Prostate gland (tissue), 2 donors: ENCODE results near the gene CUTA. TPM values are rescaled to one million over a fixed set of nuclear protein-coding genes. Genes with fewer than 3 reads are reported as not detected.

Experiments
- DNase-seq: peaks from one replicate; pipeline ENCODE4 v3.0.0-alpha.2; 2019; ENCODE audit warnings: low spot score
- H3K27ac ChIP-seq, 2 donors: fragments of 200-600 bp; sonication (generic); 2 replicates each; pipeline ENCODE4 v1.5.1; 2017 to 2019
- H3K27me3 ChIP-seq: fragments of 200-600 bp; sonication (generic); replicated peaks from 2 replicates; pipeline ENCODE4 v1.5.1; 2019; ENCODE audit not compliant: insufficient read depth
- H3K36me3 ChIP-seq, 2 donors: fragments of 200-600 bp; sonication (generic); 1 replicate in 1 of 2; 2 replicates in 1 of 2; pipeline versions ENCODE4 v1.5.1 to v1.8.1; 2017 to 2019
- H3K4me1 ChIP-seq: fragments of 200-600 bp; sonication (generic); replicated peaks from 2 replicates; pipeline ENCODE4 v1.5.1; 2019
- H3K4me3 ChIP-seq, 2 donors: fragments of 200-600 bp; sonication (generic); 2 replicates each; pipeline ENCODE4 v1.5.1; 2017 to 2019
- H3K9me3 ChIP-seq: fragments of 200-600 bp; sonication (generic); 2 replicates; pipeline ENCODE4 v1.5.1; 2017
- POLR2A ChIP-seq: fragments of 450-650 bp; IDR thresholded peaks from one replicate; pipeline ENCODE4 v1.6.1; 2016; ENCODE audit warnings: antibody characterized with exemption, mild to moderate bottlenecking
- POLR2AphosphoS5 ChIP-seq: sonication (generic); formaldehyde crosslinking; IDR thresholded peaks from one replicate; pipeline ENCODE4 v1.6.1; 2017; ENCODE audit warnings: antibody characterized with exemption
- WGBS: methylation state at CpG from one replicate; pipeline ENCODE4 v1.1.5; 2018; 5-methylcytosine and 5-hydroxymethylcytosine counted together
- intact Hi-C: fragments of 100-400 bp; cut with DNase I; formaldehyde crosslinking; loops from one replicate; pipeline ENCODE4 v1.14.2; 2022
- total RNA-seq, 2 donors: library from RNA; depleted of rRNA; stranded (reverse); fragments of >200 nt; gene quantifications; one replicate each; pipeline ENCODE4 v1.1.0, GENCODE V29; 2016
- TF ChIP-seq, protein P1 (sequence below), 4 experiments: fragments of 200-600 bp in 2 of 4; fragments of 450-650 bp in 2 of 4; sonication (generic) in 2 of 4; IDR thresholded peaks; 1 replicate in 3 of 4; 2 replicates in 1 of 4; pipeline ENCODE4 v1.5.1; 2016 to 2019; ENCODE audit warnings: antibody characterized with exemption in 4 of 4, mild to moderate bottlenecking in 2 of 4, moderate library complexity in 2 of 4

Gene CUTA
- total RNA-seq, 2 donors from 2014 or later = 189 to 260 TPM

DNA sequence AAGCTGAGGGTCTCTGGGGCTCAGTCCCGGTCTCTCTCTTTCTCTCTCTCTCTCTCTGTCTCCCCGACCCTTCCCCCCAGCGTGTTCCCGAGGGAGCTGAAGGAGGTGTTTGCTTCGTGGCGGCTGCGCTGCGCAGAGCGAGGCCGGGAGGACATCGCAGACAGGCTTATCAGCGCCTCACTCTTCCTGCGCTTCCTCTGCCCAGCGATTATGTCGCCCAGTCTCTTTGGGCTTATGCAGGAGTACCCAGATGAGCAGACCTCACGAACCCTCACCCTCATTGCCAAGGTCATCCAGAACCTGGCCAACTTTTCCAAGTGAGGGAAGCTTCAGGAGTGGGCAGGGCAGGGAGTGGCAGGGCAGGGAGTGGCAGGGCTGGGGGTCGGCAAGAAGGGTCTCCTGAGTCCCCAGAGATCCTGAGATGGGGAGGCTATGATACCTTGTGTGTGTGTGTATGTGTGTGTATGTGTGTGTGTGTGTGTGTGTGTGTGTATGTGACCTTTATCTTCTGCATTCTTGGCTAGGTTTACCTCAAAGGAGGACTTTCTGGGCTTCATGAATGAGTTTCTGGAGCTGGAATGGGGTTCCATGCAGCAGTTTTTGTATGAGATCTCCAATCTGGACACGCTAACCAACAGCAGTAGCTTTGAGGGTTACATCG lies 22.9 kb upstream of the CUTA start:
- H3K9me3 ChIP-seq = no peaks in the 10 kb centered on the region
- TF ChIP-seq, protein P1, sequence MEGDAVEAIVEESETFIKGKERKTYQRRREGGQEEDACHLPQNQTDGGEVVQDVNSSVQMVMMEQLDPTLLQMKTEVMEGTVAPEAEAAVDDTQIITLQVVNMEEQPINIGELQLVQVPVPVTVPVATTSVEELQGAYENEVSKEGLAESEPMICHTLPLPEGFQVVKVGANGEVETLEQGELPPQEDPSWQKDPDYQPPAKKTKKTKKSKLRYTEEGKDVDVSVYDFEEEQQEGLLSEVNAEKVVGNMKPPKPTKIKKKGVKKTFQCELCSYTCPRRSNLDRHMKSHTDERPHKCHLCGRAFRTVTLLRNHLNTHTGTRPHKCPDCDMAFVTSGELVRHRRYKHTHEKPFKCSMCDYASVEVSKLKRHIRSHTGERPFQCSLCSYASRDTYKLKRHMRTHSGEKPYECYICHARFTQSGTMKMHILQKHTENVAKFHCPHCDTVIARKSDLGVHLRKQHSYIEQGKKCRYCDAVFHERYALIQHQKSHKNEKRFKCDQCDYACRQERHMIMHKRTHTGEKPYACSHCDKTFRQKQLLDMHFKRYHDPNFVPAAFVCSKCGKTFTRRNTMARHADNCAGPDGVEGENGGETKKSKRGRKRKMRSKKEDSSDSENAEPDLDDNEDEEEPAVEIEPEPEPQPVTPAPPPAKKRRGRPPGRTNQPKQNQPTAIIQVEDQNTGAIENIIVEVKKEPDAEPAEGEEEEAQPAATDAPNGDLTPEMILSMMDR (IDR thresholded peaks at IDR 0.05) = no peak
- TF ChIP-seq POLR2AphosphoS5 = no peak
- no peak for TF ChIP-seq POLR2A
- no peak for DNase-seq

DNA sequence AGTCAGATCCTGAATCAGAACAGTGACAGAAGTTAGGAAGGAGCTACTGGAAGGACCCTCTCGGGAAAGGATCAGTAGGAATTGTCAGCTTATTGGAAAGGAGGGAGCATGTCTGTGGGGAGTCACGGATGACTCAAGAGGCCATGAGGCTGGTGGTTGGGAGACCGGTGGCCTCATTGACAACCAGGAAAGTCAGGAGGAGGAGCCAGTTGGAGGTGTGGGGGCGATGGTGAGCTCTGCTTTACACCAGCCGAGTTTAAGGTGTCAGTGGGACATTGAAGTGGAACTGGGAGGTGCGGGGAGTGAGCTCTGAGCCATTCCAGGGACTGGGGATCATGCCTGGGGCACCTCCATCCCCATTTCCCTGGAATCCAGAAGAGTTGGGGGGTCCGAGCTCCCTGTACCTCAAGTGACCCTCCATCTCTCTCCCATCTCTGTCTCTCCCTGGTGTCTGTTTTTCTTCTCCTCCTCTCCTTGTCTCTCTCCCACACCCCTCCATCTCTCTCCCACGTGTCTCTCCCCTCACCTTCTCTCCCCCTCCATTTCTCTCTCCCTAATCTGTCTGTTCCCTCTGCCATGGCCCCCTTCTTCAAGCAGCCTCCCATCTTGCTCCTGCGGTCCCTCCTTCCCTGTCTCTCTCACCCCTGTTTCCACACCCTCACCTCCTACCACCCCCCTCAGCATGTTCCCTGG lies 22.2 kb upstream of the CUTA start:
- intact Hi-C loops = loop anchor here (10.0 kb wide), 1 partner anchor 135 kb away; no protein-coding TSS in a partner anchor
- no peak overlapping the region for H3K4me3 ChIP-seq

More for the DNA sequence above, 22.9 kb upstream of the CUTA start:
- Histone ChIP-seq H3K4me3 (no peak overlapping the region), H3K4me1 (no peaks in the 10 kb centered on the region), H3K36me3 (peaks cover 2 to 9% of the 10 kb centered on the region in 2 donors), H3K27me3 (no peaks in the 10 kb centered on the region), H3K27ac (no peak overlapping the region)
- WGBS = 86% methylated on average over 19 of the region's 19 CpGs
- intact Hi-C loops = no loop called here

DNA sequence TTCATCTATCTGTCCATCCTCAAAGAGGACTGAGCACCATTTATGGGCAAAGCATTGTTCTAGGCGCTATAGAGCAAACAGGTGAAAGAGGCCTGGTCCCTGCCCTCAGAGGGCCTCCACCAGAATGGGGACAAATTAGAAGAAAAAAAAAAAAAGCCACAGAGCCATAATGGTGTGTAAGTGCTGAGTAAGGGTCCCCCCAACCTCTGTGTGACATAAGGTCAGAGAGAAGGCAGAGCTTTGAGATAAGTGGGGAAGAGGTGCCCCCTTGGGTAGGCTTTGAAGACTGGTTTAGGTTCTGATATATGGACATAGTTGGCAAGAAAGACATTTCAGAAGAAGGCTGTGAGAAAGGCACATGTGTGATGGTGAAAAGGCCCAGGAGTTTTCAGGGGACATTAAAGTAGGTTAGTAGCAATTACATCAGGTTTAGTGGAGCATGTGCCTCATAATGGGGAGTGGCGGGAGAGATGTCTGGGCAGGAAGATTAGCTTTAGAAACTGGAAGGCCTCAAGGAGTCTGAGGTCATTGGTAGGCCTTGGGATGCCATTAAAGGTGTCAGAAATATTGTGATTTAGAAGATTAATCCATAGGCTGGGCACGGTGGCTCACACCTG lies 21.2 kb upstream of the CUTA start:
- no peaks in the 10 kb centered on the region for H3K4me1 ChIP-seq
- no peak overlapping the region for H3K27ac ChIP-seq
- H3K4me3 ChIP-seq = no peak overlapping the region
- intact Hi-C loops = loop anchor here (10.0 kb wide), 1 partner anchor 136 kb away; no protein-coding TSS in a partner anchor
- no peaks in the 10 kb centered on the region for H3K9me3 ChIP-seq
- 96% methylated on average over 3 of the region's 3 CpGs for WGBS
- peaks cover 2 to 9% of the 10 kb centered on the region in 2 donors for H3K36me3 ChIP-seq
- TF ChIP-seq POLR2AphosphoS5 = no peak
- TF ChIP-seq, protein P1 (IDR thresholded peaks at IDR 0.05) = no peak
- no peak for TF ChIP-seq POLR2A
- no peaks in the 10 kb centered on the region for H3K27me3 ChIP-seq
- no peak for DNase-seq

More for the DNA sequence above, 22.2 kb upstream of the CUTA start:
- H3K4me1 ChIP-seq = no peaks in the 10 kb centered on the region
- WGBS = 73% methylated on average over 9 of the region's 9 CpGs
- DNase-seq = no peak
- no peaks in the 10 kb centered on the region for H3K9me3 ChIP-seq
- TF ChIP-seq POLR2AphosphoS5 (no peak), POLR2A (no peak)
- TF ChIP-seq, protein P1 (IDR thresholded peaks at IDR 0.05) = no peak
- peaks cover 2 to 9% of the 10 kb centered on the region in 2 donors for H3K36me3 ChIP-seq
- no peak overlapping the region for H3K27ac ChIP-seq
- no peaks in the 10 kb centered on the region for H3K27me3 ChIP-seq

GRCh38 chr6:33437666-33438065 lies 19.8 kb upstream of the CUTA start:
- intact Hi-C loops = loop anchor here (10.0 kb wide), 1 partner anchor 137 kb away; no protein-coding TSS in a partner anchor
- TF ChIP-seq, protein P1 (IDR thresholded peaks at IDR 0.05) = no peak
- TF ChIP-seq POLR2A (no peak), POLR2AphosphoS5 (no peak)
- WGBS = 91% methylated on average over 18 of the region's 18 CpGs
- DNase-seq = no peak
- H3K9me3 ChIP-seq = no peaks in the 10 kb centered on the region
- no peaks in the 10 kb centered on the region for H3K27me3 ChIP-seq
- H3K4me3 ChIP-seq = no peak overlapping the region
- peaks cover 2 to 9% of the 10 kb centered on the region in 2 donors for H3K36me3 ChIP-seq
- no peaks in the 10 kb centered on the region for H3K4me1 ChIP-seq
- H3K27ac ChIP-seq = no peak overlapping the region
